Measurements from ENCODE around the gene ARID3A. TPM values are rescaled to one million over a fixed set of nuclear protein-coding genes. Genes with fewer than 3 reads are reported as not detected.

Gene ARID3A
- total RNA-seq, 1 experiment from 2014 or later = 5.6 TPM

GRCh38 chr19:919199-920050, 6.4 kb upstream of the ARID3A start:
- Histone ChIP-seq H3K9me3 (ENCODE audit: low read length) (no peaks in the 10 kb centered on the region), H3K9ac (ENCODE audit: low read length) (no peak overlapping the region), H3K79me2 (ENCODE audit: low read length) (no peaks in the 10 kb centered on the region), H3K9me2 (replicated peaks; ENCODE audit: low read length) (no peaks in the 10 kb centered on the region), H4K20me1 (ENCODE audit: low read length) (no peaks in the 10 kb centered on the region), H3K4me3 (ENCODE audit: low read length) (peak overlapping the region; percentile 61), H3K4me2 (ENCODE audit: low read length) (peak overlapping the region; percentile 70), H3K4me1 (ENCODE audit: insufficient read depth, low read length) (peaks cover 4% of the 10 kb centered on the region; the same call in 1 of the 2 replicates), H2AFZ (ENCODE audit: low read length) (0 out of 2 replicates have a peak overlapping the region, but pooled peaks have one; percentile 38), H3K27ac (ENCODE audit: low read length) (no peak overlapping the region), H3K27me3 (ENCODE audit: low read length) (peaks cover 7% of the 10 kb centered on the region; the same call in 1 of the 2 replicates), H3K36me3 (ENCODE audit: low read depth, low read length) (no peaks in the 10 kb centered on the region), H3F3A (ENCODE audit: low read length, unreplicated experiment) (no peaks in the 10 kb centered on the region)
- TF ChIP-seq EZH2phosphoT487 (IDR thresholded peaks at IDR 0.05; ENCODE audit: borderline replicate concordance, low read length) = peak; percentile 87
- no peak for TF ChIP-seq EZH2 (IDR thresholded peaks at IDR 0.05; ENCODE audit: low read length, unreplicated experiment)
- ATAC-seq (peak; percentile 44), DNase-seq (peak; percentile 38)
- no TSS peak for BruUV-seq (replicated peaks)
- CTCF ChIA-PET = no interaction called here
- intact Hi-C loops (cut with micrococcal nuclease) = no loop called here
- POLR2A ChIA-PET (ENCODE audit: unreplicated experiment) = no interaction called here

- TF ChIP-seq EZH2 (IDR thresholded peaks at IDR 0.05; ENCODE audit: low read length, unreplicated experiment) (no peak), EZH2phosphoT487 (IDR thresholded peaks at IDR 0.05; ENCODE audit: borderline replicate concordance, low read length) (no peak)
- TF ChIP-seq, protein P1, sequence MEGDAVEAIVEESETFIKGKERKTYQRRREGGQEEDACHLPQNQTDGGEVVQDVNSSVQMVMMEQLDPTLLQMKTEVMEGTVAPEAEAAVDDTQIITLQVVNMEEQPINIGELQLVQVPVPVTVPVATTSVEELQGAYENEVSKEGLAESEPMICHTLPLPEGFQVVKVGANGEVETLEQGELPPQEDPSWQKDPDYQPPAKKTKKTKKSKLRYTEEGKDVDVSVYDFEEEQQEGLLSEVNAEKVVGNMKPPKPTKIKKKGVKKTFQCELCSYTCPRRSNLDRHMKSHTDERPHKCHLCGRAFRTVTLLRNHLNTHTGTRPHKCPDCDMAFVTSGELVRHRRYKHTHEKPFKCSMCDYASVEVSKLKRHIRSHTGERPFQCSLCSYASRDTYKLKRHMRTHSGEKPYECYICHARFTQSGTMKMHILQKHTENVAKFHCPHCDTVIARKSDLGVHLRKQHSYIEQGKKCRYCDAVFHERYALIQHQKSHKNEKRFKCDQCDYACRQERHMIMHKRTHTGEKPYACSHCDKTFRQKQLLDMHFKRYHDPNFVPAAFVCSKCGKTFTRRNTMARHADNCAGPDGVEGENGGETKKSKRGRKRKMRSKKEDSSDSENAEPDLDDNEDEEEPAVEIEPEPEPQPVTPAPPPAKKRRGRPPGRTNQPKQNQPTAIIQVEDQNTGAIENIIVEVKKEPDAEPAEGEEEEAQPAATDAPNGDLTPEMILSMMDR (conservative IDR thresholded peaks at IDR 0.05; ENCODE audit: low read depth, low read length) = no peak
- no peaks in the 10 kb centered on the region for H4K20me1 ChIP-seq (ENCODE audit: low read length)
- no peaks in the 10 kb centered on the region for H3K9me2 ChIP-seq (replicated peaks; ENCODE audit: low read length)
- no peak overlapping the region for H3K9ac ChIP-seq (ENCODE audit: low read length)
- no peaks in the 10 kb centered on the region for H3K79me2 ChIP-seq (ENCODE audit: low read length)
- H3K27me3 ChIP-seq (ENCODE audit: low read length) = peaks cover 7% of the 10 kb centered on the region; the same call in 1 of the 2 replicates
- POLR2A ChIA-PET (ENCODE audit: unreplicated experiment) = no interaction called here
- intact Hi-C loops (cut with micrococcal nuclease) = no loop called here
- H2AFZ ChIP-seq (ENCODE audit: low read length) = peak overlapping the region; percentile 63
- H3K9me3 ChIP-seq (ENCODE audit: low read length) = no peaks in the 10 kb centered on the region
- no TSS peak for BruUV-seq (replicated peaks)
- DNase-seq (peak; percentile 38), ATAC-seq (peak; percentile 31)
- H3K27ac ChIP-seq (ENCODE audit: low read length) = no peak overlapping the region
- no peaks in the 10 kb centered on the region for H3K36me3 ChIP-seq (ENCODE audit: low read depth, low read length)
- CTCF ChIA-PET = no interaction called here
- peak overlapping the region; percentile 70 for H3K4me2 ChIP-seq (ENCODE audit: low read length)
- H3K4me1 ChIP-seq (ENCODE audit: insufficient read depth, low read length) = peaks cover 4% of the 10 kb centered on the region; the same call in 1 of the 2 replicates
- no peaks in the 10 kb centered on the region for H3F3A ChIP-seq (ENCODE audit: low read length, unreplicated experiment)
- peak overlapping the region; percentile 61 for H3K4me3 ChIP-seq (ENCODE audit: low read length)
Observed at GRCh38 chr19:920051-920864, 5.6 kb upstream of the ARID3A start.

DNA sequence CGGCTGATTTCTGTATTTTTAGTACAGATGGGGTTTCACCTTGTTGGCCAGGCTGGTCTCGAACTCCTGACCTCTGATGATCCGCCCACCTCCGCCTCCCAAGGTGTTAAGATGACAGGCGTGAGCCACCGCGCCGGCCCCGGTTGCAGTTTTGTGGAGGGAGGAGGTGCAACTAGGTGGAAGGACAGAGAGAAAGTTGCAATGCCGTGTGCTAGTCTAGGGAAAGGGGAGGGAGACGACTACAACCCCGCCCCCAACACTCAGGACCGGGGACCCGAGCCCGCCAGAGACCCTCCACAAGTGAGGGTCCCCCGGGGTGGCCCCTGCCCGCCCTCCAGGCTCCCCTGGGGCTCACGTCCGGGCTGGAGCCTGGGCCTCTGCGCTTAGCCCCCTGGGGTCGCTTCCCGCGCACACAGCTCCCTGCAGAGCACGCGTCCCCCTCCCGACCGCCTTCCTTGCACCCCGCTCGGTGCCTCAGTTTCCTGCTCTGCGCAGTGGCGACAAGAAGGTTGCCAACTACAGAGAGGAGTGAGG, 1.2 kb upstream of the ARID3A start:
- H3K9me3 ChIP-seq (ENCODE audit: low read length) = no peaks in the 10 kb centered on the region
- BruUV-seq (replicated peaks) = no TSS peak
- H3K27ac ChIP-seq (ENCODE audit: low read length) = 0 out of 2 replicates have a peak overlapping the region, but pooled peaks have one; percentile 39
- H3K4me1 ChIP-seq (ENCODE audit: insufficient read depth, low read length) = no peaks in the 10 kb centered on the region; the same call in 1 of the 2 replicates
- intact Hi-C loops (cut with micrococcal nuclease) = loop anchor here (1.0 kb wide), 1 partner anchor 58 kb away; no protein-coding TSS in a partner anchor
- ATAC-seq (no peak), DNase-seq (peak; percentile 14)
- TF ChIP-seq, protein P1 (conservative IDR thresholded peaks at IDR 0.05; ENCODE audit: low read depth, low read length) = no peak
- TF ChIP-seq EZH2phosphoT487 (IDR thresholded peaks at IDR 0.05; ENCODE audit: borderline replicate concordance, low read length) = no peak
- TF ChIP-seq EZH2 (IDR thresholded peaks at IDR 0.05; ENCODE audit: low read length, unreplicated experiment) = no peak
- H3K27me3 ChIP-seq (ENCODE audit: low read length) = no peaks in the 10 kb centered on the region
- no peaks in the 10 kb centered on the region for H3K9me2 ChIP-seq (replicated peaks; ENCODE audit: low read length)
- H3F3A ChIP-seq (ENCODE audit: low read length, unreplicated experiment) = no peaks in the 10 kb centered on the region
- peak overlapping the region; percentile 95 for H3K4me2 ChIP-seq (ENCODE audit: low read length)
- H3K9ac ChIP-seq (ENCODE audit: low read length) = peak overlapping the region; percentile 51
- no peaks in the 10 kb centered on the region for H4K20me1 ChIP-seq (ENCODE audit: low read length)
- no peaks in the 10 kb centered on the region for H3K36me3 ChIP-seq (ENCODE audit: low read depth, low read length)
- H3K79me2 ChIP-seq (ENCODE audit: low read length) = 0 out of 2 replicates have a peak, but pooled peaks cover 3% of the 10 kb centered on the region
- ChIA-PET POLR2A (ENCODE audit: unreplicated experiment) (no interaction called here), CTCF (interaction anchor here (0.5 kb wide), 1 partner anchor 46 kb away, joined by 4 read pairs; no protein-coding TSS in a partner anchor)
- peak overlapping the region; percentile 86 for H2AFZ ChIP-seq (ENCODE audit: low read length)
- peak overlapping the region; percentile 81 for H3K4me3 ChIP-seq (ENCODE audit: low read length)
